ENCODE data around the gene MAP7D1. TPM values are rescaled to one million over a fixed set of nuclear protein-coding genes. Genes with fewer than 3 reads are reported as not detected.

The MAP7D1 gene
- total and polyA plus RNA-seq, 2 donors (not counting 3 experiments of a cell fraction or from before 2014, with no cell fraction given): 69.7 to 193 TPM

GRCh38 chr1:36151845-36152203 lies 4.1 kb upstream of the MAP7D1 start:
- Histone ChIP-seq H2AFZ (ENCODE audit: low read depth, low read length) (peak overlapping the region; percentile 48), H3K9me1 (replicated peaks; ENCODE audit: control insufficient read depth, extremely low read depth, insufficient read depth, low read length) (no peaks in the 10 kb centered on the region), H3K4me3 (replicated peaks in 1 of 3; ENCODE audit: insufficient read depth in 1 of 3, low read depth in 1 of 3, low read length in 3 of 3) (no peak overlapping the region), H3K27me3 (ENCODE audit: control insufficient read depth in 2 of 2, insufficient read depth in 2 of 2, low read length in 2 of 2) (no peaks in the 10 kb centered on the region), H3K9me3 (replicated peaks; ENCODE audit: control insufficient read depth, insufficient read depth, low read length) (no peaks in the 10 kb centered on the region), H3K27ac (ENCODE audit: insufficient read depth, low read depth, low read length) (peak overlapping the region; percentile 98), H3K36me3 (ENCODE audit: control insufficient read depth in 2 of 2, extremely low read depth in 1 of 2, insufficient read depth in 2 of 2, low read length in 2 of 2) (no peaks in the 10 kb centered on the region), H3K4me2 (ENCODE audit: insufficient read depth, low read length) (no peak overlapping the region), H3K9ac (replicated peaks; ENCODE audit: extremely low read depth, insufficient read depth, low read length) (no peak overlapping the region), H3K79me2 (ENCODE audit: control insufficient read depth, insufficient read depth, low read length) (peaks cover 30% of the 10 kb centered on the region), H4K20me1 (replicated peaks; ENCODE audit: control insufficient read depth, extremely low read depth, insufficient read depth, low read length) (no peaks in the 10 kb centered on the region), H3K4me1 (ENCODE audit: control insufficient read depth, extremely low read depth, insufficient read depth, low read length) (peaks cover 38% of the 10 kb centered on the region)
- ChIA-PET POLR2A (interaction anchor here (3.8 kb wide), 1 partner anchor 8 kb away, joined by 19 read pairs; no protein-coding TSS in a partner anchor), CTCF (interaction anchor here (1.1 to 9.3 kb wide), 4 partner anchors 9 to 135 kb away, joined by 3 to 201 read pairs (median 72); no protein-coding TSS in a partner anchor)
- intact Hi-C loops (cut with micrococcal nuclease): no loop called here
- dilution Hi-C loops (cut with MboI; ENCODE audit: extremely low pct_ligation_motif_present, low sequenced_read_pairs): no loop called here
- FAIRE-seq (no peak), DNase-seq (ENCODE audit: low read depth, low spot score) (no peak)
- BruUV-seq (replicated peaks): no TSS peak
- TF ChIP-seq CTCF (IDR thresholded peaks at IDR 0.05; ENCODE audit: extremely low read depth in 1 of 2, insufficient read depth in 1 of 2, low read depth in 1 of 2, low read length in 2 of 2): no peak
- TF ChIP-seq POLR2AphosphoS5 (IDR thresholded peaks at IDR 0.05; ENCODE audit: insufficient read depth, low read depth, low read length): no peak
- TF ChIP-seq JUN (IDR thresholded peaks at IDR 0.05; ENCODE audit: borderline replicate concordance, insufficient read depth, insufficient read length, low read depth): no peak
- no peak for TF ChIP-seq POLR2A (IDR thresholded peaks at IDR 0.05; ENCODE audit: low read depth, low read length)
- no peak for TF ChIP-seq FOS (IDR thresholded peaks at IDR 0.05; ENCODE audit: borderline replicate concordance, insufficient read depth, low read length)
- no peak for TF ChIP-seq EZH2 (IDR thresholded peaks at IDR 0.05; ENCODE audit: borderline replicate concordance, low read depth, low read length, severe bottlenecking)
- TF ChIP-seq MAX (IDR thresholded peaks at IDR 0.05; ENCODE audit: insufficient read depth, insufficient read length): no peak
- no peak for TF ChIP-seq MYC (IDR thresholded peaks at IDR 0.05; ENCODE audit: low read depth, low read length)
- TF ChIP-seq GATA2 (IDR thresholded peaks at IDR 0.05; ENCODE audit: insufficient read depth, insufficient read length, low read depth, low read length): no peak
